Astrocyte (in vitro differentiated cells and primary cell): ENCODE results near the gene BUB1B. TPM values are rescaled to one million over a fixed set of nuclear protein-coding genes. Genes with fewer than 3 reads are reported as not detected.

Source experiments
- DNase-seq: peaks from one replicate; pipeline ENCODE4 v3.0.0-alpha.2; 2010; ENCODE audit warnings: low read depth
- FAIRE-seq: peaks from 2 replicates; lab custom pipeline; 2011; peaks lifted over from hg19 to GRCh38; lab: Jason Lieb, UNC
- H2AFZ ChIP-seq: 2 replicates; pipeline ENCODE4 v1.6.0; 2012; ENCODE audit warnings: low read depth, low read length, inconsistent platforms
- H3K27ac ChIP-seq: 2 replicates; pipeline ENCODE4 v1.5.1; 2011; ENCODE audit warnings: low read depth, low read length, inconsistent platforms
- H3K27me3 ChIP-seq: 2 replicates; pipeline ENCODE4 v1.6.0; 2011; ENCODE audit warnings: low read length, inconsistent platforms; ENCODE audit not compliant: insufficient read depth
- H3K36me3 ChIP-seq: 2 replicates; pipeline ENCODE4 v1.5.1; 2011; ENCODE audit warnings: low read length, inconsistent platforms; ENCODE audit not compliant: insufficient read depth
- H3K4me1 ChIP-seq: 2 replicates; pipeline ENCODE4 v1.5.1; 2011; ENCODE audit warnings: low read length, inconsistent platforms; ENCODE audit not compliant: insufficient read depth
- H3K4me2 ChIP-seq: 2 replicates; pipeline ENCODE4 v1.6.0; 2012; ENCODE audit warnings: low read length, inconsistent platforms
- H3K4me3 ChIP-seq: 2 replicates; pipeline ENCODE4 v1.5.1; 2011; ENCODE audit warnings: low read depth, mild to moderate bottlenecking, low read length, inconsistent platforms; ENCODE audit not compliant: insufficient read depth
- H3K79me2 ChIP-seq: 2 replicates; pipeline ENCODE4 v1.6.0; 2012; ENCODE audit warnings: mild to moderate bottlenecking, low read length, inconsistent platforms; ENCODE audit not compliant: insufficient read depth
- H3K9ac ChIP-seq: 2 replicates; pipeline ENCODE4 v1.6.0; 2012; ENCODE audit warnings: mild to moderate bottlenecking, low read length, inconsistent platforms
- H3K9me3 ChIP-seq: 2 replicates; pipeline ENCODE4 v1.5.1; 2012; ENCODE audit warnings: low read depth, mild to moderate bottlenecking, low read length, inconsistent platforms; ENCODE audit not compliant: insufficient read depth
- H4K20me1 ChIP-seq: 2 replicates; pipeline ENCODE4 v1.6.0; 2012; ENCODE audit warnings: low read length, inconsistent platforms; ENCODE audit not compliant: insufficient read depth
- H3K27ac Mint-ChIP-seq: one replicate; pipeline ENCODE4 v1.8.0; 2021; ENCODE audit warnings: mild to moderate bottlenecking, mixed read lengths; ENCODE audit not compliant: unreplicated experiment
- H3K27me3 Mint-ChIP-seq: one replicate; pipeline ENCODE4 v1.8.0; 2021; ENCODE audit warnings: low read depth, mixed read lengths; ENCODE audit not compliant: unreplicated experiment
- H3K36me3 Mint-ChIP-seq: one replicate; pipeline ENCODE4 v1.8.0; 2021; ENCODE audit warnings: low read depth, mixed read lengths; ENCODE audit not compliant: unreplicated experiment
- H3K4me1 Mint-ChIP-seq: one replicate; pipeline ENCODE4 v1.8.0; 2021; ENCODE audit warnings: low read depth, mixed read lengths; ENCODE audit not compliant: unreplicated experiment
- H3K4me3 Mint-ChIP-seq: one replicate; pipeline ENCODE4 v1.8.0; 2021; ENCODE audit warnings: mild to moderate bottlenecking, moderate library complexity, mixed read lengths; ENCODE audit not compliant: unreplicated experiment
- H3K9me3 Mint-ChIP-seq: one replicate; pipeline ENCODE4 v1.8.0; 2021; ENCODE audit warnings: mild to moderate bottlenecking, mixed read lengths; ENCODE audit not compliant: unreplicated experiment
- EZH2 ChIP-seq: IDR thresholded peaks from 2 replicates; pipeline ENCODE4 v1.6.1; 2012; ENCODE audit warnings: mild to moderate bottlenecking, low read length, inconsistent platforms; ENCODE audit not compliant: insufficient read depth
- total RNA-seq: library from RNA; stranded (reverse); gene quantifications from 2 replicates; pipeline ENCODE4 v1.2.1, GENCODE V29; 2021
- TF ChIP-seq, protein P1 (sequence below): IDR thresholded peaks from 2 replicates; pipeline ENCODE4 v1.5.1; 2011; ENCODE audit warnings: low read depth, mild to moderate bottlenecking, inconsistent platforms, low read length, moderate library complexity; ENCODE audit not compliant: insufficient read depth

Gene BUB1B
- total RNA-seq, 1 donor from 2014 or later, result 5.2 TPM

DNA sequence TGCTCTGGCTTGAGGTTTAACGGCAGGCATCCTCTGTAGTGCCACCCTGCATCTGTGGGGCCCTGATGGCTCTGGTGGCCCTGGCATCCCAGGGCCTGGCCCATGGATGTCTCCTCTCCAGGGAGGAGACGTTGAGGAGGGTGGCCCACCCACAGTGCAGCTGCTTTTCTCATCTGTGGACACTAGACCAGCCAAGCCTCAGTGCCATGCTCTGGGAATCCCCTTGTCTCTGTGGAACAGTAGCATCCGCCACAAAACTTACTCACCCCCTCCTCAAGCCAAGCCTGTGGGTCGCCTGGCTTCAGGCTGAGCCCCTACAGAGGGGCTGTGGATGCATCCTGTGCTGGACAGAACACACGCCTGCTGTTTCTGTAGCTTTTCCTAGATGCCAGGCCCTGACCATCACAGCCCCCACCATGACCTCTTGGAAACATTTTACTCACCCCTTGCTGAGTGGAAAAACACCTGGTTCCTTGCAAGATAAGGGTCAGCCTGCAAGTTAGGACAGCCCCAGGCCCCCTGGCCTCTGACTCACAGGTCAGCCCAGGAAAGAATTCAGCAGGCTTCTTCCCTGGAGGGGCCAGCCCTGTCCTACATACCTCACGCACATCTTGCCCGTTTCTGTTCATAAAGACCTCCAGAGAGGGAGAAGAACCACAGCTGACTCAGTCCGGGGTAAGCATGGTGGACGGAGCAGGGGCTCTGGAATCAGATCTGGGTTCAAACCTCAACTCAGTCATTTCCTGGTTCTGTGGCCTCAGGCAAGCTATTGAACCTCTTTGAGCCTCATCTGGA lies 97.0 kb downstream of the BUB1B start:
- H3K36me3 Mint-ChIP-seq, result no peaks in the 10 kb centered on the region
- H3K27me3 ChIP-seq, result peaks cover 18% of the 10 kb centered on the region
- no peaks in the 10 kb centered on the region for H4K20me1 ChIP-seq
- H3K27me3 Mint-ChIP-seq, result peaks cover 25% of the 10 kb centered on the region
- no peak overlapping the region for H3K4me3 ChIP-seq
- H3K4me1 ChIP-seq, result peaks cover 40% of the 10 kb centered on the region
- H3K79me2 ChIP-seq, result no peaks in the 10 kb centered on the region
- peak overlapping the region; percentile 17 for H3K9ac ChIP-seq
- peak overlapping the region; percentile 13 for H2AFZ ChIP-seq
- H3K27ac Mint-ChIP-seq, result peak overlapping the region; percentile 69
- no peaks in the 10 kb centered on the region for H3K9me3 ChIP-seq
- no peaks in the 10 kb centered on the region for H3K36me3 ChIP-seq
- peak; percentile 16 for DNase-seq
- peak overlapping the region; percentile 37 for H3K27ac ChIP-seq
- TF ChIP-seq, protein P1, sequence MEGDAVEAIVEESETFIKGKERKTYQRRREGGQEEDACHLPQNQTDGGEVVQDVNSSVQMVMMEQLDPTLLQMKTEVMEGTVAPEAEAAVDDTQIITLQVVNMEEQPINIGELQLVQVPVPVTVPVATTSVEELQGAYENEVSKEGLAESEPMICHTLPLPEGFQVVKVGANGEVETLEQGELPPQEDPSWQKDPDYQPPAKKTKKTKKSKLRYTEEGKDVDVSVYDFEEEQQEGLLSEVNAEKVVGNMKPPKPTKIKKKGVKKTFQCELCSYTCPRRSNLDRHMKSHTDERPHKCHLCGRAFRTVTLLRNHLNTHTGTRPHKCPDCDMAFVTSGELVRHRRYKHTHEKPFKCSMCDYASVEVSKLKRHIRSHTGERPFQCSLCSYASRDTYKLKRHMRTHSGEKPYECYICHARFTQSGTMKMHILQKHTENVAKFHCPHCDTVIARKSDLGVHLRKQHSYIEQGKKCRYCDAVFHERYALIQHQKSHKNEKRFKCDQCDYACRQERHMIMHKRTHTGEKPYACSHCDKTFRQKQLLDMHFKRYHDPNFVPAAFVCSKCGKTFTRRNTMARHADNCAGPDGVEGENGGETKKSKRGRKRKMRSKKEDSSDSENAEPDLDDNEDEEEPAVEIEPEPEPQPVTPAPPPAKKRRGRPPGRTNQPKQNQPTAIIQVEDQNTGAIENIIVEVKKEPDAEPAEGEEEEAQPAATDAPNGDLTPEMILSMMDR, result no peak
- TF ChIP-seq EZH2, result no peak
- H3K4me2 ChIP-seq, result peak overlapping the region; percentile 63
- H3K4me3 Mint-ChIP-seq, result no peak overlapping the region
- H3K9me3 Mint-ChIP-seq, result no peaks in the 10 kb centered on the region
- FAIRE-seq, result no peak
- peaks cover 29% of the 10 kb centered on the region for H3K4me1 Mint-ChIP-seq

DNA sequence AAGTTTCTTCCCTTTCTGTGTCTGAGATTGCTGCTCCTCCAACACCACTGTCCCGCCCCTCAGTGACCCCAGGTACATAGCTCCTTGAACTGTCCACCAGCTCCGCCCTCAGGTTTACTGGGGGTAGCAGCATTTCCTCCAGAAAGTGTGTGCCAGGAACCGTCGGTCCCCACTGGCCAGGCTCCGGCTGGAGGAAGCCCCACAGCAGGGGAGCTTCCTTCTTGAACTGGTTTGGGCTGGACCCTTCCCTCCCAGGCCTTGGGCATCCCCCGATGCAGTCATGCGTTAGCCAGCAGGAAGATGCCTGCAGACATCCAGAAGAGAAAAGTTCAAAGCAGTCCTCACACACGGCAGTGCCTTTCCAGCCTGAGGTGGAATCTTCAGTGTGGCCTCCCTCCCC lies 97.7 kb downstream of the BUB1B start:
- peaks cover 19% of the 10 kb centered on the region for H3K27me3 Mint-ChIP-seq
- TF ChIP-seq EZH2, result no peak
- TF ChIP-seq, protein P1, result no peak
- peaks cover 3% of the 10 kb centered on the region for H3K36me3 Mint-ChIP-seq
- Histone ChIP-seq H4K20me1 (no peaks in the 10 kb centered on the region), H3K27me3 (peaks cover 11% of the 10 kb centered on the region), H3K27ac (peak overlapping the region; percentile 37), H3K9me3 (no peaks in the 10 kb centered on the region), H3K36me3 (no peaks in the 10 kb centered on the region), H3K4me2 (peak overlapping the region; percentile 63), H2AFZ (peak overlapping the region; percentile 13), H3K4me3 (no peak overlapping the region), H3K79me2 (no peaks in the 10 kb centered on the region), H3K4me1 (peaks cover 38% of the 10 kb centered on the region), H3K9ac (peak overlapping the region; percentile 17)
- H3K4me3 Mint-ChIP-seq, result no peak overlapping the region
- H3K27ac Mint-ChIP-seq, result no peak overlapping the region
- H3K9me3 Mint-ChIP-seq, result no peaks in the 10 kb centered on the region
- FAIRE-seq (no peak), DNase-seq (no peak)
- peaks cover 36% of the 10 kb centered on the region for H3K4me1 Mint-ChIP-seq

DNA sequence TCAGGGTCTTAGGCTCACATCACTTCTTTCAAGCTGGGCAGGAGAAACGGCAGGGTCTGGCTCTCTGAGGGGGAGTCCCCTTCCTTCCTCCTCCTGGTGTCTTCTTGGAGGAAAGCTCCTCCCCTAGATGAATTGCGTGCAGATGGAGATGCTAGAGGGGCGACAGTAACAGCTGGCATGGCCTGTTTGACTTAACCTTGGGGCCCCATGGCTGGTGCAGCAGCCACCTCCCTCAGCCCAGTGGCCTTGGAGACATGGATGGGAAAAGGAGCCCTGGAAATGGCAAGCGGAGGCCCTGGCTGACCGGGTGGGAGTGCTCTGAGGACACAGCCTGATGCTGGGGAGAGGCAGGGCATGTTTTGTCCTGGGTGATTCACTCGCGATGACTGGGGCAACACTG lies 98.2 kb downstream of the BUB1B start:
- peaks cover 14% of the 10 kb centered on the region for H3K27me3 Mint-ChIP-seq
- H3K4me1 Mint-ChIP-seq, result peaks cover 33% of the 10 kb centered on the region
- no peak overlapping the region for H3K27ac Mint-ChIP-seq
- H3K79me2 ChIP-seq, result no peaks in the 10 kb centered on the region
- no peaks in the 10 kb centered on the region for H3K9me3 Mint-ChIP-seq
- no peaks in the 10 kb centered on the region for H4K20me1 ChIP-seq
- H3K9ac ChIP-seq, result peak overlapping the region; percentile 17
- DNase-seq, result no peak
- FAIRE-seq, result no peak
- peaks cover 7% of the 10 kb centered on the region for H3K27me3 ChIP-seq
- peaks cover 38% of the 10 kb centered on the region for H3K4me1 ChIP-seq
- peaks cover 3% of the 10 kb centered on the region for H3K36me3 Mint-ChIP-seq
- H2AFZ ChIP-seq, result peak overlapping the region; percentile 13
- no peaks in the 10 kb centered on the region for H3K36me3 ChIP-seq
- no peak overlapping the region for H3K4me3 Mint-ChIP-seq
- H3K4me2 ChIP-seq, result peak overlapping the region; percentile 63
- no peaks in the 10 kb centered on the region for H3K9me3 ChIP-seq
- peak overlapping the region; percentile 37 for H3K27ac ChIP-seq
- TF ChIP-seq, protein P1, result no peak
- TF ChIP-seq EZH2, result no peak
- no peak overlapping the region for H3K4me3 ChIP-seq
